Spleen (tissue), 11 donors: ENCODE measurements around the gene TRAM2. TPM values are rescaled to one million over a fixed set of nuclear protein-coding genes. Genes with fewer than 3 reads are reported as not detected.

Source experiments
- DNase-seq: peaks from one replicate; pipeline ENCODE4 v3.0.0-alpha.2; 2020
- H3K27ac ChIP-seq, 8 donors: fragments of 200-600 bp; sonication (generic) in 7 of 8; 1 replicate in 4 of 8; 2 replicates in 4 of 8; pipeline versions ENCODE4 v1.5.0 to v1.8.0; 2016 to 2021; ENCODE audit warnings: inconsistent platforms in 4 of 8, mild to moderate bottlenecking in 4 of 8, moderate library complexity in 1 of 8
- H3K27me3 ChIP-seq, 7 donors: fragments of 200-600 bp; sonication (generic) in 6 of 7; replicated peaks in 1 of 7; 1 replicate in 4 of 7; 2 replicates in 3 of 7; pipeline versions ENCODE4 v1.5.0 to v1.8.0; 2016 to 2021; ENCODE audit warnings: inconsistent platforms in 3 of 7, mild to moderate bottlenecking in 1 of 7
- H3K36me3 ChIP-seq, 6 donors: fragments of 200-600 bp; sonication (generic) in 5 of 6; 1 replicate in 4 of 6; 2 replicates in 2 of 6; pipeline versions ENCODE4 v1.5.0 to v1.8.0; 2016 to 2021; ENCODE audit warnings: inconsistent platforms in 2 of 6
- H3K4me1 ChIP-seq, 6 donors: fragments of 200-600 bp; sonication (generic) in 5 of 6; 1 replicate in 3 of 6; 2 replicates in 3 of 6; pipeline versions ENCODE4 v1.5.0 to v1.8.0; 2016 to 2021; ENCODE audit warnings: inconsistent platforms in 3 of 6
- H3K4me3 ChIP-seq, 8 donors: fragments of 200-600 bp; sonication (generic) in 7 of 8; 1 replicate in 4 of 8; 2 replicates in 4 of 8; pipeline versions ENCODE4 v1.5.0 to v1.8.0; 2016 to 2021; ENCODE audit warnings: inconsistent platforms in 4 of 8, mild to moderate bottlenecking in 4 of 8, moderate library complexity in 2 of 8
- H3K9me3 ChIP-seq, 8 donors: fragments of 200-600 bp; sonication (generic) in 7 of 8; 1 replicate in 4 of 8; 2 replicates in 4 of 8; pipeline versions ENCODE4 v1.5.0 to v1.8.0; 2016 to 2021; ENCODE audit warnings: inconsistent platforms in 4 of 8
- POLR2A ChIP-seq, 3 donors: fragments of 450-650 bp; IDR thresholded peaks; one replicate each; pipeline ENCODE4 v1.5.1; 2017; ENCODE audit warnings: antibody characterized with exemption in 3 of 3, mild to moderate bottlenecking in 1 of 3
- POLR2AphosphoS5 ChIP-seq, 3 donors: sonication (generic); formaldehyde crosslinking; IDR thresholded peaks; one replicate each; pipeline ENCODE4 v1.5.1; 2017; ENCODE audit warnings: antibody characterized with exemption in 3 of 3
- WGBS, 5 donors: extraction: QIAGEN DNeasy Blood & Tissue Kit in 3 of 5; methylation state at CpG; one replicate each; pipeline versions ENCODE4 v1.1.5 to v1.1.7; 2013 to 2018; 5-methylcytosine and 5-hydroxymethylcytosine counted together
- intact Hi-C: fragments of 100-400 bp; cut with DNase I; formaldehyde crosslinking; loops from one replicate; pipeline ENCODE4 v1.15.0; 2023; ENCODE audit warnings: low total_unique reads
- polyA plus RNA-seq, 3 donors: library from polyadenylated mRNA; stranded (reverse); fragments of 200-250 nt; gene quantifications; one replicate each; pipeline ENCODE4 v1.2.1, GENCODE V29; 2013
- total RNA-seq, 7 donors: library from RNA; depleted of rRNA in 3 of 7; stranded (reverse); fragments of >200 nt in 3 of 7; fragmentation: NEBNext Ultra II Directional in 4 of 7; extraction: Animal tissue kit (Norgen Biotek cat#: 25700) in 4 of 7; gene quantifications; one replicate each; pipeline versions ENCODE4 v1.1.0 to v1.2.1, GENCODE V29; 2016 to 2021
- TF ChIP-seq, protein P1 (sequence below), 11 experiments: fragments of 200-600 bp in 7 of 11; fragments of 450-650 bp in 4 of 11; sonication (generic) in 4 of 11; IDR thresholded peaks in 8 of 11; conservative IDR thresholded peaks in 3 of 11; 1 replicate in 7 of 11; 2 replicates in 4 of 11; pipeline versions ENCODE4 v1.4.0 to v1.8.0; 2016 to 2021; ENCODE audit warnings: antibody characterized with exemption in 11 of 11, inconsistent platforms in 4 of 11, mild to moderate bottlenecking in 1 of 11
- donor health status: healthy with polysubstance abuse.
- donor health status: DM: no; HTN: no; CAD: no; lungs with moderate emphysema.
- donor health status: DM: no; HTN: no; CAD: no.
- donor health status: Bipolar disorder and iron deficiency.
- donor health status: healthy.
- donor health status: DM: no; HTN: no; CAD: no.
- donor health status: DM: yes; HTN: yes; CAD: no.

TRAM2 gene
- total and polyA plus RNA-seq, 10 donors: 1.8 to 47.7 (median 32.3) TPM

DNA sequence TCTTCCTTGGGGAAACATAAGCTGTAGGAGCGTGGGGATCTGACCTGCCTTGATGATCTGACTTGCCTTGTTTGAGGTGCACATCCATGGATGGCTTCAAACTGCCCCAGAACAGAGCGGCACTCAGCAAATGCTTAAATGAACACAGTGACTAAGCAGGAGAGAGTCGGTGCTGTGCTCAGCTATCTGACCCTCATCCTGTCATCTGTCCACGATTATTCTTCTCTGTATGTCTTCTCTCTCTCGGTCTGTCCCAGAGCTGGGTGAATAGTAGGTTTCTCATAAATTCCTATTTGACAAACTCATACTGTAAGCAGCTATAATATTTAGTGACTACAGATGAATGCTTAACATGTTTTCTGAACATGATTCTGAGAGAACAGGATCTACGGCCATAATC, 37.3 kb downstream of the TRAM2 start:
- 65 to 92% (median 84%) methylated on average over 6 of the region's 6 CpGs for WGBS, 5 donors
- DNase-seq: no peak
- no peaks in the 10 kb centered on the region for H3K9me3 ChIP-seq
- no peaks in the 10 kb centered on the region for H3K27me3 ChIP-seq
- intact Hi-C loops: no loop called here
- H3K36me3 ChIP-seq: peaks cover 0 to 21% (median 5%) of the 10 kb centered on the region in 6 donors
- TF ChIP-seq, protein P1, sequence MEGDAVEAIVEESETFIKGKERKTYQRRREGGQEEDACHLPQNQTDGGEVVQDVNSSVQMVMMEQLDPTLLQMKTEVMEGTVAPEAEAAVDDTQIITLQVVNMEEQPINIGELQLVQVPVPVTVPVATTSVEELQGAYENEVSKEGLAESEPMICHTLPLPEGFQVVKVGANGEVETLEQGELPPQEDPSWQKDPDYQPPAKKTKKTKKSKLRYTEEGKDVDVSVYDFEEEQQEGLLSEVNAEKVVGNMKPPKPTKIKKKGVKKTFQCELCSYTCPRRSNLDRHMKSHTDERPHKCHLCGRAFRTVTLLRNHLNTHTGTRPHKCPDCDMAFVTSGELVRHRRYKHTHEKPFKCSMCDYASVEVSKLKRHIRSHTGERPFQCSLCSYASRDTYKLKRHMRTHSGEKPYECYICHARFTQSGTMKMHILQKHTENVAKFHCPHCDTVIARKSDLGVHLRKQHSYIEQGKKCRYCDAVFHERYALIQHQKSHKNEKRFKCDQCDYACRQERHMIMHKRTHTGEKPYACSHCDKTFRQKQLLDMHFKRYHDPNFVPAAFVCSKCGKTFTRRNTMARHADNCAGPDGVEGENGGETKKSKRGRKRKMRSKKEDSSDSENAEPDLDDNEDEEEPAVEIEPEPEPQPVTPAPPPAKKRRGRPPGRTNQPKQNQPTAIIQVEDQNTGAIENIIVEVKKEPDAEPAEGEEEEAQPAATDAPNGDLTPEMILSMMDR (IDR thresholded peaks at IDR 0.05 in 8 of 11, conservative IDR thresholded peaks at IDR 0.05 in 3 of 11): no peak
- no peak overlapping the region for H3K4me3 ChIP-seq
- peaks cover 18 to 96% (median 45%) of the 10 kb centered on the region in 6 donors for H3K4me1 ChIP-seq
- H3K27ac ChIP-seq: peak overlapping the region in 4 of 8 donors; percentile 5 to 58 (median 47)

DNA sequence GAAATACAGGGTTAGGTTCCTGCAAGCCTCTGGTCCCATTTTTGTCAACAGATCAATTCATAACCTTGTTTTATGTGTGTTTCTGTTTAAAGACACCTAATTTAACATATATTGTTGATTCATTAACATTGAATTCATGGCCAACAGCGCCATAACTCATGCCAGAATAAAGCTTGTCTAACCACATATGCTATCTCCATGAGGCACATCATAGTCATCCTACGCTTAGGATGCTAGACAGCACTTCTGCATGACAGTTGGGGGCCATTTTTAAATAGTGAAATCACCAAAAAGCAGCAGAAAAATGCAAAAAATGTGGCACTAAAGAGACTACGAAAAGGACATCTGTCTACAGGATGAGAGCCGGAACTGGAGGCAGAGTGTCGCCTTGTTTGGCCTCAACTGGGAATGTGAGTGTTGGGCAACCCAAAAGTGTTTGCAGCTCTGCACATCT, 37.9 kb downstream of the TRAM2 start:
- Histone ChIP-seq H3K27me3 (no peaks in the 10 kb centered on the region), H3K27ac (peak overlapping the region in 6 of 8 donors; percentile 25 to 73 (median 52)), H3K36me3 (peaks cover 0 to 22% (median 9%) of the 10 kb centered on the region in 6 donors), H3K4me3 (no peak overlapping the region), H3K9me3 (no peaks in the 10 kb centered on the region), H3K4me1 (peaks cover 16 to 91% (median 38%) of the 10 kb centered on the region in 6 donors)
- DNase-seq: no peak
- 84 to 92% (median 88%) methylated on average over 5 of the region's 5 CpGs for WGBS, 5 donors
- intact Hi-C loops: no loop called here
- TF ChIP-seq POLR2A (IDR thresholded peaks at IDR 0.05) (no peak), POLR2AphosphoS5 (IDR thresholded peaks at IDR 0.05) (no peak)
- TF ChIP-seq, protein P1 (IDR thresholded peaks at IDR 0.05 in 8 of 11, conservative IDR thresholded peaks at IDR 0.05 in 3 of 11): no peak

DNA sequence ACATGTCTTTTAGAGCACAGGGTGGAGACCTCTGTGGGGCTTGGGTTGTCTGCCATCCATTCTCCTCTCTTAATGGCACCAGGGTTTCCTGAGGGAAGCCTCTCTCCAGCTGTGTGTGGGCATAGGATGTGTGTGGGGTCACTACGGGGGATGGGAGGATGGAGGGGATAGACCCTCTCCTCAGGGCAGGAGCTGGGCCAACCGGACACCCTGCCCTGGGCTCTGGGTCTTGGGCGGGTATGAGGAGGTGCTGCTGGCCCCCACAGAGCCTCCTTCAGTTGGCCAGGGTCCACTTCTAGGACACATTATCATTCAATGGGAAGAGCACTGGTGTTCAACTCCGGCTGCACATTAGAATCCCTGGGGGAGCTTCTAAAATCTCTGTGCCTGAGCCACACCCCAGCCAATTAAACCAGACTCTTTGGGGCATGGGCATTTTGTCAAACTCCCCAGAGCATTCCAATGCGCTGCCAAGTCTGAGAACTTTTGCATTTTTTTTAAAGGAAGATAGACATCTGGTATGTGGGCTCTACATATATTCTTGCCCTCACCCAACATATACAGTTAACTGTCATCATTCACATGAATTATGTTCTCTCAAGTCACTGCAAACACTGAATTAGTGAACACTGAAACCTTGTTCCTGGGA, 38.5 kb downstream of the TRAM2 start:
- no peak for DNase-seq
- Histone ChIP-seq H3K4me1 (peaks cover 13 to 85% (median 34%) of the 10 kb centered on the region in 6 donors), H3K4me3 (no peak overlapping the region), H3K27ac (peak overlapping the region in 7 of 8 donors; percentile 25 to 73 (median 52)), H3K9me3 (no peaks in the 10 kb centered on the region), H3K36me3 (peaks cover 0 to 26% (median 12%) of the 10 kb centered on the region in 6 donors), H3K27me3 (no peaks in the 10 kb centered on the region)
- intact Hi-C loops: no loop called here
- 90 to 94% (median 91%) methylated on average over 5 of the region's 5 CpGs for WGBS, 5 donors
- TF ChIP-seq, protein P1 (IDR thresholded peaks at IDR 0.05 in 8 of 11, conservative IDR thresholded peaks at IDR 0.05 in 3 of 11): no peak
- no peak for TF ChIP-seq POLR2AphosphoS5 (IDR thresholded peaks at IDR 0.05)
- TF ChIP-seq POLR2A (IDR thresholded peaks at IDR 0.05): no peak

DNA sequence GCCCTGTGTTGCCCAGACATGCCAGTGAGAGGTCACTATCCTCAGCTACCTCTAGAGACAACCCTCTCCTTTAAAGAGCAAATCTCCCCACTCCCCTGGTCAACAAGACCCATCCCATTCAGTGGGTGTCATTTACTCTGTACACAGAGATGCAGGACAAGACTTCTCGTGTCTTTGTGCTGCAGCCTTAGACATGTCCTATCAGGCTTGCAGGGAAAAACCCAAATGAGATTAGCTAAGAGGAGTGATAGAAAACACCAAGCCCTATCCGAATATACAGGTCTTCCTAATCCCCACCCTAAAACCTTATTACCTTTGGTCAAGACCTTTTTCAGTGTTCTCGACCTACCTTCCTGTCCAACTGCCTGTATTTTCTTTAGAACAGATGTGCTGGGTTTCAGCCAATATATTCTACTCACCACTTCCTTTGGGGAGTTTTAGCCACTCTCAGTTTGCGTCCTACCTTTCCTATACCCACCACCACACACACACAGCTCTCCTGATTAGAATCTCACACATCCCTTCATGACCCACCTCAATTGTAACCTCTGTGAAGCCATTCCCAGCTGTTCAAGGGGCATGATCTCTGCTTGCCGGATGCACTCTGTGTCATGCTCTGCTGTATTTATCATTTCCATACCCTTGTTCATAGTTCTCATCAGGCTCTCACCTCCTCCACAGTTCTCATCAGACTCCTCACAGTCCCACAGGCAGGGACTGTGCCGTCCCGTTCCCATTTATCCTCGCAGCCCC, 39.7 kb downstream of the TRAM2 start:
- H3K36me3 ChIP-seq: peaks cover 0 to 32% (median 12%) of the 10 kb centered on the region in 6 donors
- no peaks in the 10 kb centered on the region for H3K27me3 ChIP-seq
- DNase-seq: no peak
- peaks cover 6 to 76% (median 31%) of the 10 kb centered on the region in 6 donors for H3K4me1 ChIP-seq
- H3K4me3 ChIP-seq: no peak overlapping the region
- 46 to 55% (median 50%) methylated on average over 8 of the region's 8 CpGs for WGBS, 5 donors
- peak overlapping the region in 6 of 8 donors; percentile 5 to 73 (median 52) for H3K27ac ChIP-seq
- TF ChIP-seq, protein P1 (IDR thresholded peaks at IDR 0.05 in 8 of 11, conservative IDR thresholded peaks at IDR 0.05 in 3 of 11): no peak
- TF ChIP-seq POLR2AphosphoS5 (IDR thresholded peaks at IDR 0.05): no peak
- no peak for TF ChIP-seq POLR2A (IDR thresholded peaks at IDR 0.05)
- intact Hi-C loops: no loop called here
- no peaks in the 10 kb centered on the region for H3K9me3 ChIP-seq
